Gastrocnemius medialis (tissue), 4 donors: ENCODE data around the gene LAMC3.
"Not testable (repeated sequence)": the region's sequence is repeated elsewhere in the genome, so short reads cannot be mapped to it uniquely, and the experiment has no call there.

Experiments used
- POLR2A ChIP-seq, 2 donors: fragments of 450-650 bp; IDR thresholded peaks; one replicate each; pipeline ENCODE4 v1.6.1; 2017; ENCODE audit warnings: antibody characterized with exemption in 2 of 2, mild to moderate bottlenecking in 2 of 2, moderate library complexity in 2 of 2
- TF ChIP-seq, protein P1 (sequence below), 5 experiments: fragments of 450-650 bp in 3 of 5; fragments of 200-600 bp in 2 of 5; sonication (generic) in 2 of 5; IDR thresholded peaks in 4 of 5; conservative IDR thresholded peaks in 1 of 5; 1 replicate in 4 of 5; 2 replicates in 1 of 5; pipeline ENCODE4 v1.5.1; 2016 to 2019; ENCODE audit warnings: antibody characterized with exemption in 5 of 5, mild to moderate bottlenecking in 3 of 5, moderate library complexity in 3 of 5

DNA sequence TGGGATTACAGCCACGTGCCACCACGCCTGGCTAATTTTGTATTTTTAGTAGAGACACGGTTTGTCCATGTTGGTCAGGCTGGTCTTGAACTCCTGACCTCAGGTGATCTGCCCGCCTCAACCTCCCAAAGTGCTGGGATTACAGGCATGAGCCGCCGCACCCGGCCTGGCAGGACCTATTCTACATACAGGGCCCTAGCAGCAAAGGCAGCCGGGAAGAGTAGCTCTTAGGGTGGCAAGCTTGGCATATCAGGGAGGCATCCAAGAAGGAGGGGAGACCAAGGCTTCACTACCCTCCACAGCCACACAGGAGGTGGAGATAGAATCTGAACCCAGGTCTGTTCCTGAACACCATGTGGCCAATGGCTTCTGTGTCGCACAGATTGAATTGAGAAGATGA lies 8.4 kb upstream of the LAMC3 start:
- TF ChIP-seq, protein P1, sequence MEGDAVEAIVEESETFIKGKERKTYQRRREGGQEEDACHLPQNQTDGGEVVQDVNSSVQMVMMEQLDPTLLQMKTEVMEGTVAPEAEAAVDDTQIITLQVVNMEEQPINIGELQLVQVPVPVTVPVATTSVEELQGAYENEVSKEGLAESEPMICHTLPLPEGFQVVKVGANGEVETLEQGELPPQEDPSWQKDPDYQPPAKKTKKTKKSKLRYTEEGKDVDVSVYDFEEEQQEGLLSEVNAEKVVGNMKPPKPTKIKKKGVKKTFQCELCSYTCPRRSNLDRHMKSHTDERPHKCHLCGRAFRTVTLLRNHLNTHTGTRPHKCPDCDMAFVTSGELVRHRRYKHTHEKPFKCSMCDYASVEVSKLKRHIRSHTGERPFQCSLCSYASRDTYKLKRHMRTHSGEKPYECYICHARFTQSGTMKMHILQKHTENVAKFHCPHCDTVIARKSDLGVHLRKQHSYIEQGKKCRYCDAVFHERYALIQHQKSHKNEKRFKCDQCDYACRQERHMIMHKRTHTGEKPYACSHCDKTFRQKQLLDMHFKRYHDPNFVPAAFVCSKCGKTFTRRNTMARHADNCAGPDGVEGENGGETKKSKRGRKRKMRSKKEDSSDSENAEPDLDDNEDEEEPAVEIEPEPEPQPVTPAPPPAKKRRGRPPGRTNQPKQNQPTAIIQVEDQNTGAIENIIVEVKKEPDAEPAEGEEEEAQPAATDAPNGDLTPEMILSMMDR (IDR thresholded peaks at IDR 0.05 in 4 of 5, conservative IDR thresholded peaks at IDR 0.05 in 1 of 5) = not testable (repeated sequence)
- TF ChIP-seq POLR2A (IDR thresholded peaks at IDR 0.05) = not testable (repeated sequence)
